Measurements from ENCODE around the gene SLC22A23.

Gene SLC22A23

GRCh38 chr6:3331971-3332370 is 124.9 kb downstream of the SLC22A23 start:
- H3K56ac ChIP-seq (ENCODE audit: low read length), result no peak overlapping the region

DNA sequence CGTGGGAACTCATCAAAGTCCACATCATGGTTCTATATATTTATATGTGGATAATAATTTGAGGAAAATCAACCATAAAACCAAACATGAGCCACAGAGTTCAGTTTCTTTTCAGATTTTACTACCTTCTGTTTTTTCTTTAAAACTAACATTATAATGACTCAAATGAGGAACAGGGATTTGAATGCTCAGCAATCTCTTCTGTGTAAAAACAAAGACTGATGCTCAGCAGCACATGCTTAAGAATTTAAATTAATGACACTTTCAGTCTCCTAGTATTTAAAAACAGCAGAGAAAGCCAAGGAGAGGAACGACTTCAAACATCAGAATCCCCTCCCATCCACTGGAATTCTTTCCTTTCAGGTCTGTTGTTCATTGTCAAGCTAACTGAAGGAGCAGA is 125.4 kb downstream of the SLC22A23 start:
- no CpG with 5 or more reads among the region's 2 CpGs for WGBS (ENCODE audit: extremely low coverage, insufficient coverage, low lambda C conversion rate)
- Histone ChIP-seq H3K27me3 (ENCODE audit: insufficient read depth, low read length, poor library complexity) (no peaks in the 10 kb centered on the region), H3K4ac (ENCODE audit: low read depth, low read length) (no peak overlapping the region), H3K9ac (ENCODE audit: low read length) (no peak overlapping the region), H3K4me3 (ENCODE audit: low read length) (no peak overlapping the region), H3K79me1 (ENCODE audit: low read length) (no peaks in the 10 kb centered on the region), H3K4me1 (ENCODE audit: control insufficient read depth, low read depth, low read length) (peaks cover 5% of the 10 kb centered on the region), H3K36me3 (ENCODE audit: control insufficient read depth, insufficient read depth, low read length) (no peaks in the 10 kb centered on the region), H3K4me2 (ENCODE audit: low read length) (no peak overlapping the region), H2BK5ac (ENCODE audit: low read length) (no peak overlapping the region), H3K56ac (ENCODE audit: low read length) (no peak overlapping the region), H4K8ac (ENCODE audit: low read depth, low read length) (no peak overlapping the region), H2AK5ac (ENCODE audit: low read length) (no peak overlapping the region), H4K5ac (ENCODE audit: low read length) (no peak overlapping the region), H3K27ac (ENCODE audit: low read depth, low read length) (no peak overlapping the region), H3K23ac (ENCODE audit: low read length) (no peak overlapping the region), H3K18ac (ENCODE audit: low read length) (no peak overlapping the region), H3K79me2 (ENCODE audit: control insufficient read depth, insufficient read depth, low read length) (no peaks in the 10 kb centered on the region), H2BK15ac (replicated peaks; ENCODE audit: low read depth) (no peak overlapping the region), H2BK120ac (ENCODE audit: low read depth, low read length) (no peak overlapping the region)
- no peak for DNase-seq

More at GRCh38 chr6:3331971-3332370, 124.9 kb downstream of the SLC22A23 start:
- Histone ChIP-seq H3K79me2 (ENCODE audit: control insufficient read depth, insufficient read depth, low read length) (no peaks in the 10 kb centered on the region), H3K18ac (ENCODE audit: low read length) (no peak overlapping the region), H2AK5ac (ENCODE audit: low read length) (no peak overlapping the region), H4K8ac (ENCODE audit: low read depth, low read length) (no peak overlapping the region), H3K4me1 (ENCODE audit: control insufficient read depth, low read depth, low read length) (peaks cover 5% of the 10 kb centered on the region), H3K4me3 (ENCODE audit: low read length) (no peak overlapping the region), H4K5ac (ENCODE audit: low read length) (no peak overlapping the region), H2BK15ac (replicated peaks; ENCODE audit: low read depth) (no peak overlapping the region), H3K4ac (ENCODE audit: low read depth, low read length) (no peak overlapping the region), H2BK120ac (ENCODE audit: low read depth, low read length) (no peak overlapping the region), H3K27me3 (ENCODE audit: insufficient read depth, low read length, poor library complexity) (no peaks in the 10 kb centered on the region), H3K9ac (ENCODE audit: low read length) (no peak overlapping the region), H3K27ac (ENCODE audit: low read depth, low read length) (no peak overlapping the region), H3K4me2 (ENCODE audit: low read length) (no peak overlapping the region), H3K36me3 (ENCODE audit: control insufficient read depth, insufficient read depth, low read length) (no peaks in the 10 kb centered on the region), H2BK5ac (ENCODE audit: low read length) (no peak overlapping the region), H3K79me1 (ENCODE audit: low read length) (no peaks in the 10 kb centered on the region), H3K23ac (ENCODE audit: low read length) (no peak overlapping the region)
- WGBS (ENCODE audit: extremely low coverage, insufficient coverage, low lambda C conversion rate), result no CpG with 5 or more reads among the region's 7 CpGs
- no peak for DNase-seq

GRCh38 chr6:3330199-3330598 is 126.7 kb downstream of the SLC22A23 start:
- Histone ChIP-seq H3K4me3 (ENCODE audit: low read length) (no peak overlapping the region), H3K4me1 (ENCODE audit: control insufficient read depth, low read depth, low read length) (peaks cover 5% of the 10 kb centered on the region), H2BK5ac (ENCODE audit: low read length) (no peak overlapping the region), H3K27ac (ENCODE audit: low read depth, low read length) (no peak overlapping the region), H3K18ac (ENCODE audit: low read length) (no peak overlapping the region), H2BK15ac (replicated peaks; ENCODE audit: low read depth) (no peak overlapping the region), H3K27me3 (ENCODE audit: insufficient read depth, low read length, poor library complexity) (no peaks in the 10 kb centered on the region), H4K5ac (ENCODE audit: low read length) (no peak overlapping the region), H3K79me2 (ENCODE audit: control insufficient read depth, insufficient read depth, low read length) (no peaks in the 10 kb centered on the region), H3K4ac (ENCODE audit: low read depth, low read length) (no peak overlapping the region), H3K36me3 (ENCODE audit: control insufficient read depth, insufficient read depth, low read length) (no peaks in the 10 kb centered on the region), H3K4me2 (ENCODE audit: low read length) (no peak overlapping the region), H2AK5ac (ENCODE audit: low read length) (no peak overlapping the region), H3K23ac (ENCODE audit: low read length) (no peak overlapping the region), H3K9ac (ENCODE audit: low read length) (no peak overlapping the region), H4K8ac (ENCODE audit: low read depth, low read length) (no peak overlapping the region), H3K79me1 (ENCODE audit: low read length) (no peaks in the 10 kb centered on the region), H2BK120ac (ENCODE audit: low read depth, low read length) (no peak overlapping the region), H3K56ac (ENCODE audit: low read length) (no peak overlapping the region)
- no CpG with 5 or more reads among the region's 6 CpGs for WGBS (ENCODE audit: extremely low coverage, insufficient coverage, low lambda C conversion rate)
- no peak for DNase-seq

- H4K5ac ChIP-seq (ENCODE audit: low read length), result no peak overlapping the region
- no peak for DNase-seq
- H3K4me1 ChIP-seq (ENCODE audit: control insufficient read depth, low read depth, low read length), result peaks cover 5% of the 10 kb centered on the region
- no peaks in the 10 kb centered on the region for H3K36me3 ChIP-seq (ENCODE audit: control insufficient read depth, insufficient read depth, low read length)
- no peak overlapping the region for H3K4ac ChIP-seq (ENCODE audit: low read depth, low read length)
- no peak overlapping the region for H2BK5ac ChIP-seq (ENCODE audit: low read length)
- H3K79me1 ChIP-seq (ENCODE audit: low read length), result no peaks in the 10 kb centered on the region
- no peak overlapping the region for H3K9ac ChIP-seq (ENCODE audit: low read length)
- H2BK15ac ChIP-seq (replicated peaks; ENCODE audit: low read depth), result no peak overlapping the region
- H2BK120ac ChIP-seq (ENCODE audit: low read depth, low read length), result no peak overlapping the region
- no peak overlapping the region for H3K4me2 ChIP-seq (ENCODE audit: low read length)
- H3K18ac ChIP-seq (ENCODE audit: low read length), result no peak overlapping the region
- H4K8ac ChIP-seq (ENCODE audit: low read depth, low read length), result no peak overlapping the region
- H2AK5ac ChIP-seq (ENCODE audit: low read length), result no peak overlapping the region
- no peak overlapping the region for H3K27ac ChIP-seq (ENCODE audit: low read depth, low read length)
- no peak overlapping the region for H3K56ac ChIP-seq (ENCODE audit: low read length)
- no CpG with 5 or more reads among the region's 26 CpGs for WGBS (ENCODE audit: extremely low coverage, insufficient coverage, low lambda C conversion rate)
- H3K23ac ChIP-seq (ENCODE audit: low read length), result no peak overlapping the region
- no peak overlapping the region for H3K4me3 ChIP-seq (ENCODE audit: low read length)
- H3K27me3 ChIP-seq (ENCODE audit: insufficient read depth, low read length, poor library complexity), result no peaks in the 10 kb centered on the region
- no peaks in the 10 kb centered on the region for H3K79me2 ChIP-seq (ENCODE audit: control insufficient read depth, insufficient read depth, low read length)
Observed at GRCh38 chr6:3329393-3330051, 127.3 kb downstream of the SLC22A23 start.

GRCh38 chr6:3328796-3329195 is 128.1 kb downstream of the SLC22A23 start:
- no peak overlapping the region for H2BK120ac ChIP-seq (ENCODE audit: low read depth, low read length)
- no peak overlapping the region for H3K4me3 ChIP-seq (ENCODE audit: low read length)
- DNase-seq, result no peak
- no peak overlapping the region for H3K27ac ChIP-seq (ENCODE audit: low read depth, low read length)
- H3K56ac ChIP-seq (ENCODE audit: low read length), result no peak overlapping the region
- no peak overlapping the region for H4K5ac ChIP-seq (ENCODE audit: low read length)
- H3K4me1 ChIP-seq (ENCODE audit: control insufficient read depth, low read depth, low read length), result peaks cover 5% of the 10 kb centered on the region
- no peaks in the 10 kb centered on the region for H3K79me2 ChIP-seq (ENCODE audit: control insufficient read depth, insufficient read depth, low read length)
- no peak overlapping the region for H2AK5ac ChIP-seq (ENCODE audit: low read length)
- H3K36me3 ChIP-seq (ENCODE audit: control insufficient read depth, insufficient read depth, low read length), result no peaks in the 10 kb centered on the region
- H3K23ac ChIP-seq (ENCODE audit: low read length), result no peak overlapping the region
- H3K4me2 ChIP-seq (ENCODE audit: low read length), result no peak overlapping the region
- no peak overlapping the region for H3K18ac ChIP-seq (ENCODE audit: low read length)
- H4K8ac ChIP-seq (ENCODE audit: low read depth, low read length), result no peak overlapping the region
- no peak overlapping the region for H3K9ac ChIP-seq (ENCODE audit: low read length)
- H3K27me3 ChIP-seq (ENCODE audit: insufficient read depth, low read length, poor library complexity), result no peaks in the 10 kb centered on the region
- no peak overlapping the region for H2BK5ac ChIP-seq (ENCODE audit: low read length)
- H2BK15ac ChIP-seq (replicated peaks; ENCODE audit: low read depth), result no peak overlapping the region
- H3K4ac ChIP-seq (ENCODE audit: low read depth, low read length), result no peak overlapping the region
- no peaks in the 10 kb centered on the region for H3K79me1 ChIP-seq (ENCODE audit: low read length)
- no CpG with 5 or more reads among the region's 10 CpGs for WGBS (ENCODE audit: extremely low coverage, insufficient coverage, low lambda C conversion rate)

DNA sequence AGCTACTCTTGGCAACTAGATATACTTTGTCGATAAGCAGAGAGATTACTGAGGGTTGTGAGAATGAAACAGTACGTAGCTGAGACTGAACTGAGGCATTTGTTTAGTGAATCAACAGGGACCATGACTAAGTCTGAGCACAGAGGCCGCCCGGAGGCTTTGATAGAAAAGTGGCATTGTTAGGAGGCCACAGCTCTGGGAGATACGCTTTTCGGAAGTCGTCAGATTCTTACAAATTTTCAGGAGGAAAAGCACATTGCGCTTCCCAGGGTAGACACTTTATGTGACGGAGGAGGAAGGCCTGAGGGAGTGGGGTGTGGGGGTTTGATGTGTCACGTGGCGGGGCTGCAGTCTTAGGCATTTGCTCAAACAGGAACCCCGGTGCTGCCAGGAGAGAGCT is 128.7 kb downstream of the SLC22A23 start:
- Histone ChIP-seq H2AK5ac (ENCODE audit: low read length) (no peak overlapping the region), H3K27ac (ENCODE audit: low read depth, low read length) (no peak overlapping the region), H4K8ac (ENCODE audit: low read depth, low read length) (no peak overlapping the region), H2BK15ac (replicated peaks; ENCODE audit: low read depth) (no peak overlapping the region), H3K4ac (ENCODE audit: low read depth, low read length) (no peak overlapping the region), H2BK5ac (ENCODE audit: low read length) (no peak overlapping the region), H3K79me1 (ENCODE audit: low read length) (no peaks in the 10 kb centered on the region), H3K79me2 (ENCODE audit: control insufficient read depth, insufficient read depth, low read length) (no peaks in the 10 kb centered on the region), H3K56ac (ENCODE audit: low read length) (no peak overlapping the region), H3K4me3 (ENCODE audit: low read length) (no peak overlapping the region), H4K5ac (ENCODE audit: low read length) (no peak overlapping the region), H2BK120ac (ENCODE audit: low read depth, low read length) (no peak overlapping the region), H3K27me3 (ENCODE audit: insufficient read depth, low read length, poor library complexity) (no peaks in the 10 kb centered on the region), H3K18ac (ENCODE audit: low read length) (no peak overlapping the region), H3K9ac (ENCODE audit: low read length) (no peak overlapping the region), H3K4me1 (ENCODE audit: control insufficient read depth, low read depth, low read length) (peaks cover under 1% of the 10 kb centered on the region), H3K36me3 (ENCODE audit: control insufficient read depth, insufficient read depth, low read length) (no peaks in the 10 kb centered on the region), H3K4me2 (ENCODE audit: low read length) (no peak overlapping the region), H3K23ac (ENCODE audit: low read length) (no peak overlapping the region)
- no CpG with 5 or more reads among the region's 12 CpGs for WGBS (ENCODE audit: extremely low coverage, insufficient coverage, low lambda C conversion rate)
- no peak for DNase-seq
